Pancreas (tissue), 10 donors: ENCODE data around the gene MED31. TPM values are rescaled to one million over a fixed set of nuclear protein-coding genes. Genes with fewer than 3 reads are reported as not detected.
"Not testable (repeated sequence)": the region's sequence is repeated elsewhere in the genome, so short reads cannot be mapped to it uniquely, and the experiment has no call there.

ENCODE experiments used
- ATAC-seq, 4 donors: fragments of 200-7000 bp; cut with Tn5 transposase; one replicate each; pipeline versions ENCODE4 v1.8.0 to v1.9.1; 2020; ENCODE audit warnings: mild to moderate bottlenecking in 4 of 4, moderate library complexity in 4 of 4
- DNase-seq, 6 donors: peaks; one replicate each; pipeline ENCODE4 v3.0.0-alpha.2; 2020
- FAIRE-seq: peaks from 2 replicates; lab custom pipeline; 2012; peaks lifted over from hg19 to GRCh38; lab: Jason Lieb, UNC
- H3K27ac ChIP-seq, 4 donors: fragments of 200-600 bp; sonication (generic); 1 replicate in 3 of 4; 2 replicates in 1 of 4; pipeline versions ENCODE4 v1.5.0 to v1.8.0; 2020
- H3K27me3 ChIP-seq, 4 donors: fragments of 200-600 bp; one replicate each; pipeline ENCODE4 v1.8.0; 2021
- H3K36me3 ChIP-seq, 3 donors: fragments of 200-600 bp; sonication (generic) in 1 of 3; one replicate each; pipeline versions ENCODE4 v1.5.0 to v1.8.0; 2020 to 2021
- H3K4me1 ChIP-seq, 3 donors: fragments of 200-600 bp; one replicate each; pipeline ENCODE4 v1.8.0; 2021
- H3K4me3 ChIP-seq, 4 donors: fragments of 200-600 bp; sonication (generic) in 2 of 4; one replicate each; pipeline versions ENCODE4 v1.5.0 to v1.8.0; 2020 to 2021
- H3K9me3 ChIP-seq, 4 donors: fragments of 200-600 bp; one replicate each; pipeline ENCODE4 v1.8.0; 2021
- WGBS, 2 donors: extraction: QIAGEN DNeasy Blood & Tissue Kit; methylation state at CpG; one replicate each; pipeline ENCODE4 v1.1.7; 2013; 5-methylcytosine and 5-hydroxymethylcytosine counted together
- intact Hi-C, 3 donors: fragments of 100-400 bp; cut with DNase I; formaldehyde crosslinking; loops; one replicate each; pipeline versions ENCODE4 v1.11.1 to v1.14.2; 2022
- polyA plus RNA-seq, 2 donors: library from polyadenylated mRNA; stranded (reverse); fragments of 200-250 nt; gene quantifications; one replicate each; pipeline ENCODE4 v1.2.3, GENCODE V29; 2013
- total RNA-seq, 6 donors: library from RNA; stranded (reverse); fragmentation: NEBNext Ultra II Directional in 4 of 6; extraction: Animal tissue kit (Norgen Biotek cat#: 25700) in 4 of 6; gene quantifications; one replicate each; pipeline versions ENCODE4 v1.2.1 to v1.2.4, GENCODE V29; 2021 to 2023
- TF ChIP-seq, protein P1 (sequence below), 4 donors: fragments of 200-600 bp; sonication (generic) in 3 of 4; IDR thresholded peaks; one replicate each; pipeline versions ENCODE4 v1.5.0 to v1.8.0; 2021; ENCODE audit warnings: antibody characterized with exemption in 4 of 4
- donor health status: healthy with polysubstance abuse.
- donor health status: DM: no; HTN: no; CAD: no; lungs with moderate emphysema.
- donor health status: DM: no; HTN: no; CAD: no.
- donor health status: control.
- donor health status: control.
- donor health status: Bipolar disorder and iron deficiency.
- donor health status: DM: yes; HTN: yes; CAD: no.
- donor health status: DM: no; HTN: no; CAD: no.
- donor health status: DM: no; HTN: no; CAD: no.
- donor health status: DM: yes; HTN: yes; CAD: no.

Gene MED31
- total and polyA plus RNA-seq, 8 donors = 2.2 to 14.5 (median 6.4) TPM

DNA sequence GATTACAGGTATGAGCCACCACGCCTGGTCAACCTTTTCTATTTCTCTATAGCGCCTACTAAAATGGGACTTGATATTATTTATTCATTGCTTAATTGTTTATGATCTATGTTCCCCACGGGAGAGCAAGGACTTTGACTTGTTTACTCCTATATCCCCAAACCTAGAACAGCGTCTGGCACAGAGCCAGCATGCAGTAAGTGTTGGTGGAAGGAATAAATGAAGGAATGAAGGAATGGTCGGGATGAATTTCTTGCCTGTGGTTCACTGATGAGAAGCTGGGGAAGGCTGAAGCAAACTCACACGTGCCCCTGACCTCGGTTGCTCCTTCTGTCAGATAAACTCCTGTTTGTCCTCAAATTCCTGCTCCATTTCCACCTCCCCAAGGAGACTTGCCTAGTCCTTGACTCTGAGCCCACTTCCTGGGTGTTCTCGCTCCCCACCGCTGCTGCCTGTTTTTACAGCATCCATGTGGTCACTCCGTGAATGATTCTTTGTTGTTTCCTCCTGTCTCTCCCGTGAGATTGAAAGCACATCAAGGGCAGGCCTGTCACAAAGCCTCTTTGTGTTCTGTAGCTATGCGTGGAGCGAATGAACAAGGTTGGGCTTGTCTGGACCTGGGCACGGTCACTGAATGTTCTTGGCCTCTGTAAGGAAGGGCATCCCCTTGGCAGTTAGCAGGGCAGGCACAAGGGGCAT lies 17.5 kb upstream of the MED31 start:
- DNase-seq = no peak
- Histone ChIP-seq H3K36me3 (no peaks in the 10 kb centered on the region), H3K4me1 (peaks cover 0 to 5% (median 0%) of the 10 kb centered on the region in 3 donors), H3K4me3 (no peak overlapping the region), H3K27me3 (no peaks in the 10 kb centered on the region), H3K27ac (no peak overlapping the region), H3K9me3 (no peaks in the 10 kb centered on the region)
- TF ChIP-seq, protein P1, sequence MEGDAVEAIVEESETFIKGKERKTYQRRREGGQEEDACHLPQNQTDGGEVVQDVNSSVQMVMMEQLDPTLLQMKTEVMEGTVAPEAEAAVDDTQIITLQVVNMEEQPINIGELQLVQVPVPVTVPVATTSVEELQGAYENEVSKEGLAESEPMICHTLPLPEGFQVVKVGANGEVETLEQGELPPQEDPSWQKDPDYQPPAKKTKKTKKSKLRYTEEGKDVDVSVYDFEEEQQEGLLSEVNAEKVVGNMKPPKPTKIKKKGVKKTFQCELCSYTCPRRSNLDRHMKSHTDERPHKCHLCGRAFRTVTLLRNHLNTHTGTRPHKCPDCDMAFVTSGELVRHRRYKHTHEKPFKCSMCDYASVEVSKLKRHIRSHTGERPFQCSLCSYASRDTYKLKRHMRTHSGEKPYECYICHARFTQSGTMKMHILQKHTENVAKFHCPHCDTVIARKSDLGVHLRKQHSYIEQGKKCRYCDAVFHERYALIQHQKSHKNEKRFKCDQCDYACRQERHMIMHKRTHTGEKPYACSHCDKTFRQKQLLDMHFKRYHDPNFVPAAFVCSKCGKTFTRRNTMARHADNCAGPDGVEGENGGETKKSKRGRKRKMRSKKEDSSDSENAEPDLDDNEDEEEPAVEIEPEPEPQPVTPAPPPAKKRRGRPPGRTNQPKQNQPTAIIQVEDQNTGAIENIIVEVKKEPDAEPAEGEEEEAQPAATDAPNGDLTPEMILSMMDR (IDR thresholded peaks at IDR 0.05) = no peak
- intact Hi-C loops = loop anchor here in 2 of 3 donors (10.0 kb wide), 2 partner anchors 176 to 336 kb away; no protein-coding TSS in a partner anchor
- FAIRE-seq = no peak
- no peak for ATAC-seq
- 64 to 67% methylated on average over 14 of the region's 14 CpGs for WGBS, 2 donors

DNA sequence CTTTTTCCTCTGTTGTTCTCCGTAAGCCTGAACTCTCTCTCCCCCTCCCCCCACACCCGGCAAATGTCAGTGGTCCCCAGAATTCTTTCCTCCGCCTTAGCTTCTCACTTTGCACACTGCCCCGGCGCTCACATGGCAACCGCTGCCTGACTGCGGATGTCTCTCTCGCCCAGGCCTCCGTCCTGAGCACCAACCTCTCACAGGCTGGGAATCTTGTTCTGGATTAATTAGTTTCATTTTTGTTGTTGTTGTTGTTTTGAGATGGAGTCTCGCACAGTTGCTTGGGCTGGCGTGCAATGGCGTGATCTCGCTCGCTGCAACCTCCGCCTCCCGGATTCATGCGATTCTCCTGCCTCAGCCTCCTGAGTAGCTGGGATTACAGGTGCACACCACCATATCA lies 16.8 kb upstream of the MED31 start:
- intact Hi-C loops = loop anchor here in 2 of 3 donors (10.0 kb wide), 2 partner anchors 177 to 337 kb away; no protein-coding TSS in a partner anchor
- no peak for ATAC-seq
- no peaks in the 10 kb centered on the region for H3K36me3 ChIP-seq
- FAIRE-seq = no peak
- WGBS, 2 donors = 86 to 93% methylated on average over 17 of the region's 17 CpGs
- no peak overlapping the region for H3K27ac ChIP-seq
- peaks cover 0 to 5% (median 0%) of the 10 kb centered on the region in 3 donors for H3K4me1 ChIP-seq
- TF ChIP-seq, protein P1 (IDR thresholded peaks at IDR 0.05) = no peak
- H3K27me3 ChIP-seq = no peaks in the 10 kb centered on the region
- no peaks in the 10 kb centered on the region for H3K9me3 ChIP-seq
- H3K4me3 ChIP-seq = no peak overlapping the region
- no peak for DNase-seq

DNA sequence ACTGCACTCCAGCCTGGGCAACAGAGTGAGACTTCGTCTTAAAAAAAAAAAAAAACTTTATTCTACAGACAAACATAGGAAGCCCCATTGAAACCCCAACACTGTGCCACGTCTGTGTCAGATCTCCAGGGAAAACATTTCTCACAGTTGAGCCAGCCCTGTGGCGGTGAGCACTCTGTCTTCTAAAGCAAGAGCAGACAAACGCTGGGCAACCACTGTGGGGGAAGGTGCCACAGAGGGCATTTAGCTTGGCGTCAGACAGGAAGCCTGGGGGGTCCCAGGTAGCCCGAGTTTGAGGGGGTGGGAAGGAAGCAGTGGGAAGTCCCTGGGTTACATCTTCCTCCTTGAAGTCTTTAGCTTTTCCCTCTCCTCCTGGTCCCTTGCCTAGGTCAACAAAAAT lies 16.1 kb upstream of the MED31 start:
- no peak overlapping the region for H3K4me3 ChIP-seq
- DNase-seq (no peak), ATAC-seq (no peak), FAIRE-seq (no peak)
- H3K4me1 ChIP-seq = peaks cover 0 to 5% (median 0%) of the 10 kb centered on the region in 3 donors
- TF ChIP-seq, protein P1 (IDR thresholded peaks at IDR 0.05) = no peak
- no peaks in the 10 kb centered on the region for H3K27me3 ChIP-seq
- no peak overlapping the region for H3K27ac ChIP-seq
- WGBS, 2 donors = 65 to 81% methylated on average over 6 of the region's 6 CpGs
- intact Hi-C loops = loop anchor here in 2 of 3 donors (10.0 kb wide), 2 partner anchors 177 to 337 kb away; no protein-coding TSS in a partner anchor
- H3K36me3 ChIP-seq = no peaks in the 10 kb centered on the region
- no peaks in the 10 kb centered on the region for H3K9me3 ChIP-seq

DNA sequence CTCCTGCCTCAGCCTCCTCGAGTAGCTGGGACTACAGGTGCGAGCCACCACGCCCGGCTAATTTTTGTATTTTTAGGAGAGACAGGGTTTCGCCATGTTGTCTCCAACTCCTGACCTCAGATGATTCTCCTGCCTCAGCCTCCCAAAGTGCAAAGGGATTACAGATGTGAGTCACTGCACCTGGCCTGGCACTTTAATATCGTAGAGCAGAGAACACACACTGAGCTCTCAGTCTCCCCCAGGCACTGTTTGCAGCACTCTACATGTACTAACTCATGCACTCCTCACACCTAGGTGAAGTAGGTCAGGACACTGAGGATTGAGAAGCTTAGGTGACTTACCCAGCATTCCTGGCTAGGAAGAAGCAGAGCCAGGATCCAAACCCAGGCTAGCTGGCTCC lies 15.2 kb upstream of the MED31 start:
- WGBS, 2 donors = 77 to 79% methylated on average over 6 of the region's 6 CpGs
- Histone ChIP-seq H3K9me3 (no peaks in the 10 kb centered on the region), H3K36me3 (no peaks in the 10 kb centered on the region), H3K4me1 (peaks cover 0 to 5% (median 0%) of the 10 kb centered on the region in 3 donors), H3K4me3 (no peak overlapping the region), H3K27ac (no peak overlapping the region), H3K27me3 (no peaks in the 10 kb centered on the region)
- intact Hi-C loops = loop anchor here in 2 of 3 donors (10.0 kb wide), 2 partner anchors 178 to 338 kb away; no protein-coding TSS in a partner anchor
- ATAC-seq (no peak), DNase-seq (no peak), FAIRE-seq (no peak)
- TF ChIP-seq, protein P1 (IDR thresholded peaks at IDR 0.05) = no peak

DNA sequence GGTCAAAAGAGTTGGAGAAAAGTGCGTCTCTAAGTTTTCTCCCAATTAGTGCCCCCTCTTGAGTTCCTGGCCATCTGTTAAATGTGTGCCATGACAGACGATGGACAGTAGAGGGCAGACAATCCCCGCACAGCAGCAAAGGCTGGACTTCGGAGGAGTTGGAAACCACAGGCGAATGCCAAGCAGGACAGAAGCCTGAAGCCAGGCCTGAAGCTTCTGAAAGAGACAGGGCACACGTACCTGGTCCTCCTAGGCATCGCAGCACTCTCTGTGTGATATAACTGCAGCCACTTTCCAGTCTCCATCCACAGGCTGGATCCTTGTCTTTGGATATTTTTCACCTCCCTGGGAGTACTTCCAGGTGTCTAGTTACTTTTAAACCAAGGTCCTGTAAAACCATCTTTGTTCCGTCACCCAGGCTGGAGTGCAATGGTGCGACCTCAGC lies 14.7 kb upstream of the MED31 start:
- WGBS, 2 donors = 4 to 5% methylated on average over 9 of the region's 9 CpGs
- FAIRE-seq = no peak
- H3K36me3 ChIP-seq = no peaks in the 10 kb centered on the region

DNA sequence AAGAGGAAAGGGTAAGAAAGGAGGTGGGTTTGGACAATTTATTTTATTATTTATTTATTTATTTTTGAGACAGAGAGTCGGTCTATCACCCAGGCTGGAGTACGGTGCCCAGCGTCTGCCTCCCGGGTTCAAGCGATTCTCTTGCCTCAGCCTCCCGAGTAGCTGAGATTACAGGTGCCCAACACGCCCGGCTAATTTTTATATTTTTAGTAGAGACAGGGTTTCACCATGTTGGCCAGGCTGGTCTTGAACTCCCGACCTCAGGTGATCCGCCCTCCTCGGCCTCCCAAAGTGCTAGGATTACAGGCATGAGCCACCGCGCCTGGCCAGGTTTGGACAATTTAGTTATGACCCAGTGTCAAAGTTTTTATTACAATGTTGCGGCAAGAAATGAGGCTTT lies 11.8 kb upstream of the MED31 start:
- 89 to 91% methylated on average over 14 of the region's 14 CpGs for WGBS, 2 donors
- H3K36me3 ChIP-seq, FAIRE-seq, ATAC-seq, DNase-seq, H3K9me3 ChIP-seq, H3K4me1 ChIP-seq, H3K27me3 ChIP-seq, H3K27ac ChIP-seq, H3K4me3 ChIP-seq: not testable (repeated sequence)
- intact Hi-C loops = loop anchor here in 2 of 3 donors (10.0 kb wide), 2 partner anchors 182 to 342 kb away; no protein-coding TSS in a partner anchor

More for the DNA sequence above, 14.7 kb upstream of the MED31 start:
- DNase-seq (peak; percentile 60 to 85 (median 70)), ATAC-seq (peak; percentile 96 to 100 (median 99))
- Histone ChIP-seq H3K4me3 (no peak overlapping the region), H3K4me1 (peaks cover 0 to 5% (median 0%) of the 10 kb centered on the region in 3 donors), H3K27me3 (no peaks in the 10 kb centered on the region), H3K9me3 (no peaks in the 10 kb centered on the region), H3K27ac (no peak overlapping the region)
- TF ChIP-seq, protein P1 (IDR thresholded peaks at IDR 0.05) = peak; percentile 65 to 82 (median 67)
- intact Hi-C loops = loop anchor here in 2 of 3 donors (10.0 kb wide), 2 partner anchors 179 to 339 kb away; no protein-coding TSS in a partner anchor
